GM10266 (cell line): Measurements from ENCODE around the gene LHX2.

Source experiments
- DNase-seq: peaks from one replicate; pipeline ENCODE4 v3.0.0; 2012; ENCODE audit errors: extremely low spot score
- CTCF ChIP-seq: IDR thresholded peaks from 2 replicates; pipeline ENCODE4 v1.5.1; 2012; ENCODE audit warnings: mild to moderate bottlenecking, low read depth; ENCODE audit not compliant: control insufficient read depth, insufficient read depth; ENCODE audit errors: missing control alignments

The LHX2 gene

GRCh38 chr9:124075761-124076160, 64.2 kb downstream of the LHX2 start:
- TF ChIP-seq CTCF: no peak

GRCh38 chr9:124077915-124078572, 66.5 kb downstream of the LHX2 start:
- TF ChIP-seq CTCF: no peak
- DNase-seq: no peak

More at GRCh38 chr9:124075761-124076160, 64.2 kb downstream of the LHX2 start:
- no peak for DNase-seq

- DNase-seq: no peak
- no peak for TF ChIP-seq CTCF
Measured at GRCh38 chr9:124078641-124079040, 67.1 kb downstream of the LHX2 start.

- TF ChIP-seq CTCF: no peak
- no peak for DNase-seq
Measured at GRCh38 chr9:124079176-124079925, 67.8 kb downstream of the LHX2 start.

- no peak for DNase-seq
- TF ChIP-seq CTCF: no peak
Measured at GRCh38 chr9:124082622-124083021, 71.1 kb downstream of the LHX2 start.
